ENCODE measurements around the gene PDE4D. TPM values are rescaled to one million over a fixed set of nuclear protein-coding genes. Genes with fewer than 3 reads are reported as not detected.

PDE4D gene
- total RNA-seq, 1 donor from 2014 or later, result 14.2 TPM

- Histone ChIP-seq H3K9ac (ENCODE audit: low read length) (no peak overlapping the region), H3K4me1 (ENCODE audit: insufficient read depth, low read length) (no peaks in the 10 kb centered on the region), H3K27ac (ENCODE audit: low read depth, low read length) (no peak overlapping the region), H3K36me3 (ENCODE audit: insufficient read depth, low read length) (peaks cover 6% of the 10 kb centered on the region), H3K4me3 (ENCODE audit: insufficient read depth, low read depth, low read length) (no peak overlapping the region), H3K4me2 (ENCODE audit: low read length) (no peak overlapping the region), H4K20me1 (ENCODE audit: insufficient read depth, low read length) (no peaks in the 10 kb centered on the region), H3K27me3 (ENCODE audit: insufficient read depth, low read length) (no peaks in the 10 kb centered on the region), H2AFZ (ENCODE audit: low read depth, low read length) (no peak overlapping the region), H3K9me3 (ENCODE audit: insufficient read depth, low read depth, low read length) (no peaks in the 10 kb centered on the region), H3K79me2 (ENCODE audit: insufficient read depth, low read length) (no peaks in the 10 kb centered on the region)
- Mint-ChIP-seq H3K27me3 (ENCODE audit: low read depth, unreplicated experiment) (no peaks in the 10 kb centered on the region), H3K9me3 (ENCODE audit: unreplicated experiment) (no peaks in the 10 kb centered on the region), H3K4me1 (ENCODE audit: low read depth, unreplicated experiment) (peaks cover 5% of the 10 kb centered on the region), H3K27ac (ENCODE audit: unreplicated experiment) (no peak overlapping the region), H3K36me3 (ENCODE audit: low read depth, unreplicated experiment) (peaks cover 10% of the 10 kb centered on the region), H3K4me3 (ENCODE audit: unreplicated experiment) (no peak overlapping the region)
- DNase-seq (ENCODE audit: low read depth) (no peak), FAIRE-seq (no peak)
- no peak for TF ChIP-seq CTCF (IDR thresholded peaks at IDR 0.05; ENCODE audit: insufficient read depth, low read depth, low read length)
- no peak for TF ChIP-seq EZH2 (IDR thresholded peaks at IDR 0.05; ENCODE audit: insufficient read depth, low read length)
Observed at GRCh38 chr5:58974601-58975000, 918.9 kb downstream of the PDE4D start.

GRCh38 chr5:58974083-58974482, 919.4 kb downstream of the PDE4D start:
- Mint-ChIP-seq H3K4me1 (ENCODE audit: low read depth, unreplicated experiment) (peaks cover 5% of the 10 kb centered on the region), H3K9me3 (ENCODE audit: unreplicated experiment) (no peaks in the 10 kb centered on the region), H3K27me3 (ENCODE audit: low read depth, unreplicated experiment) (no peaks in the 10 kb centered on the region), H3K4me3 (ENCODE audit: unreplicated experiment) (no peak overlapping the region), H3K36me3 (ENCODE audit: low read depth, unreplicated experiment) (peaks cover 10% of the 10 kb centered on the region), H3K27ac (ENCODE audit: unreplicated experiment) (no peak overlapping the region)
- Histone ChIP-seq H3K36me3 (ENCODE audit: insufficient read depth, low read length) (peaks cover 6% of the 10 kb centered on the region), H3K79me2 (ENCODE audit: insufficient read depth, low read length) (no peaks in the 10 kb centered on the region), H3K9ac (ENCODE audit: low read length) (no peak overlapping the region), H4K20me1 (ENCODE audit: insufficient read depth, low read length) (no peaks in the 10 kb centered on the region), H3K4me1 (ENCODE audit: insufficient read depth, low read length) (no peaks in the 10 kb centered on the region), H3K27ac (ENCODE audit: low read depth, low read length) (no peak overlapping the region), H3K4me3 (ENCODE audit: insufficient read depth, low read depth, low read length) (no peak overlapping the region), H3K4me2 (ENCODE audit: low read length) (no peak overlapping the region), H3K27me3 (ENCODE audit: insufficient read depth, low read length) (no peaks in the 10 kb centered on the region), H2AFZ (ENCODE audit: low read depth, low read length) (no peak overlapping the region), H3K9me3 (ENCODE audit: insufficient read depth, low read depth, low read length) (no peaks in the 10 kb centered on the region)
- FAIRE-seq (no peak), DNase-seq (ENCODE audit: low read depth) (no peak)
- TF ChIP-seq CTCF (IDR thresholded peaks at IDR 0.05; ENCODE audit: insufficient read depth, low read depth, low read length) (no peak), EZH2 (IDR thresholded peaks at IDR 0.05; ENCODE audit: insufficient read depth, low read length) (no peak)

- H3K27ac Mint-ChIP-seq (ENCODE audit: unreplicated experiment), result no peak overlapping the region
- H3K4me2 ChIP-seq (ENCODE audit: low read length), result no peak overlapping the region
- H3K27me3 Mint-ChIP-seq (ENCODE audit: low read depth, unreplicated experiment), result no peaks in the 10 kb centered on the region
- no peak overlapping the region for H3K4me3 Mint-ChIP-seq (ENCODE audit: unreplicated experiment)
- H3K36me3 ChIP-seq (ENCODE audit: insufficient read depth, low read length), result peaks cover 6% of the 10 kb centered on the region
- H3K79me2 ChIP-seq (ENCODE audit: insufficient read depth, low read length), result no peaks in the 10 kb centered on the region
- no peaks in the 10 kb centered on the region for H3K9me3 Mint-ChIP-seq (ENCODE audit: unreplicated experiment)
- no peaks in the 10 kb centered on the region for H4K20me1 ChIP-seq (ENCODE audit: insufficient read depth, low read length)
- no peaks in the 10 kb centered on the region for H3K4me1 ChIP-seq (ENCODE audit: insufficient read depth, low read length)
- peaks cover 11% of the 10 kb centered on the region for H3K36me3 Mint-ChIP-seq (ENCODE audit: low read depth, unreplicated experiment)
- TF ChIP-seq EZH2 (IDR thresholded peaks at IDR 0.05; ENCODE audit: insufficient read depth, low read length), result no peak
- TF ChIP-seq CTCF (IDR thresholded peaks at IDR 0.05; ENCODE audit: insufficient read depth, low read depth, low read length), result no peak
- H3K27me3 ChIP-seq (ENCODE audit: insufficient read depth, low read length), result no peaks in the 10 kb centered on the region
- no peak for DNase-seq (ENCODE audit: low read depth)
- no peak overlapping the region for H3K27ac ChIP-seq (ENCODE audit: low read depth, low read length)
- no peak overlapping the region for H3K4me3 ChIP-seq (ENCODE audit: insufficient read depth, low read depth, low read length)
- no peak for FAIRE-seq
- H3K4me1 Mint-ChIP-seq (ENCODE audit: low read depth, unreplicated experiment), result peaks cover 5% of the 10 kb centered on the region
- H3K9ac ChIP-seq (ENCODE audit: low read length), result no peak overlapping the region
- no peaks in the 10 kb centered on the region for H3K9me3 ChIP-seq (ENCODE audit: insufficient read depth, low read depth, low read length)
- no peak overlapping the region for H2AFZ ChIP-seq (ENCODE audit: low read depth, low read length)
Observed at GRCh38 chr5:58972301-58972700, 921.2 kb downstream of the PDE4D start.

All from astrocyte (in vitro differentiated cells and primary cell).